Measurements from ENCODE around the gene CHST13.
A peak's percentile ranks its signal among the peaks of the same experiment; 100 is the strongest.

- TF ChIP-seq CTCF (IDR thresholded peaks at IDR 0.05), result no peak
- peak in 1 of 2 donors; percentile 22 for TF ChIP-seq POLR2A (IDR thresholded peaks at IDR 0.05)
Measured at GRCh38 chr3:126523745-126524428, at the start of gene CHST13.

Measured in Peyer's patch (tissue), 4 donors.